Fibroblast of skin of left biceps (primary cell): ENCODE results near the gene VAV1.
"Not testable (repeated sequence)": the region's sequence is repeated elsewhere in the genome, so short reads cannot be mapped to it uniquely, and the experiment has no call there.

ENCODE experiments used
- DNase-seq, 2 experiments: peaks; one replicate each; pipeline ENCODE4 v3.0.0-alpha.2; 2013; ENCODE audit warnings: low read depth in 2 of 2

The VAV1 gene

GRCh38 chr19:6737873-6738786, 34.4 kb upstream of the VAV1 start:
- DNase-seq: peak; percentile 59 to 67

GRCh38 chr19:6738787-6739389, 33.6 kb upstream of the VAV1 start:
- DNase-seq: no peak

- peak; percentile 62 to 67 for DNase-seq
Measured at GRCh38 chr19:6739390-6739882, 33.1 kb upstream of the VAV1 start, which contains the start of gene TRIP10. Gene TRIP10 (plus strand): TSS chr19:6739680. CDS start chr19:6739762, 82 bp downstream.

DNA sequence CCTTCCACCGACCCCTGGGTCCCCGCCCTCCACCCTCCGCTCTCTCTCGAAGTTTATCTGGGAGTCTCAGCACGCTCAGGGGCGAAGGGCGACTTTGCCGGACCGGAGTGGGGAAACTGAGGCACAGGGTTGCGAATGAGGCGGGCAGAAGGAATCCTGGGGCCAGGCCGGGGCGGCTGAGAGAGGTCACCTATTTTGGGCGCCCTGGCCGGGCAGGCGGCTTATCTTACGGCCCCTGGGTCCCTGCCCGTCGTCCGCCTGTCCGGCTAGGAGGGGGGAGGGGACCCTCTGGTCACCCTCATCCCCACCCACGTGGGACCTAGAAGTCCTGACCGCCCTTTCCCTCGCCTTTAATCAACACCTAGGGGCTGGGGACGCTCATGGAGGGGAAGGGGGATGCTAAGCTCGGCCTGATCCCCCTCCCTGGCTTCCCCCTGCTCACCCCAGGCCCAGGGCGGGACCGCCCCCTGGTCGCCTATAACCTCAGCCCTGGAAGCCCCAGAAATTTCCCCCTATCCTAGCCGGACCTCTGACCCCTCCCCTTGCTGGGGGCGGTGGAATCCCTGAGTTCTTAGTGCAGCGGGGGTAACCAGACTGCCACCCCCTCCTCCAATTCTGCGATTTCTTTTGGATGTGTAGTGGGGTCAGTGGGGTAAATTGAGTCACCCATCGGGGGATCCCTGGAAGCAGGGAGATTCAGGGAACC, 32.5 kb upstream of the VAV1 start:
- DNase-seq: no peak

GRCh38 chr19:6740589-6741343, 31.7 kb upstream of the VAV1 start:
- DNase-seq: no peak

GRCh38 chr19:6743066-6743465, 29.4 kb upstream of the VAV1 start:
- DNase-seq: no peak

DNA sequence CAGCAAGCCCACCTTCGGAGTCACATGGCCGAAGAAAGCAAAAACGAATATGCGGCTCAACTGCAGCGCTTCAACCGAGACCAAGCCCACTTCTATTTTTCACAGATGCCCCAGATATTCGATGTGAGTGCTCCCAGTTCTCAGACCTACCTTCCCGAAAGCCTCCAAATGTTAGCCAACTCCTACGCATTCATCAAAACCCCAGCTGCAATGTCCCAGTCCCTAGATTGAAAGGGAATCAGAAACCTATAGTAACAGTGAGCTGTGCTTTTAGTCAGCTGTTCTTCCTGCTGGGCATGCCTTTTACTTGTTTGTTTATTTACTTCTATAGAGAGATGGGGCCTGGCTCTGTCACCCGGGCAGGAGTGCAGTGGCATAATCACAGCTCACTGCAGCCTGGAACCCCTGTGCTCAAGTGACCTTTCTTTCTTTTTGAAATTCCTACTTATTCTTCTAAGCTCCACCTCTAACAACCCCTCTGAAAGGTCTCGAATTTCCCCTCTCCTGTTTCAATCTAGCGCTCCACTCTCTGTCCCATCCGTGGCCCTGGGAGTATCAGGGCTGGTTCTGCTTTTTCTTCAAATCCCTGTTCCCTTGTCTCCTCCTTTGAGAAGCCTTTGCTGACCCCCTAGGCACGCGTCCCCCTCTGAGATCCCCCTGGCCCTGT, 28.7 kb upstream of the VAV1 start:
- DNase-seq: no peak

DNA sequence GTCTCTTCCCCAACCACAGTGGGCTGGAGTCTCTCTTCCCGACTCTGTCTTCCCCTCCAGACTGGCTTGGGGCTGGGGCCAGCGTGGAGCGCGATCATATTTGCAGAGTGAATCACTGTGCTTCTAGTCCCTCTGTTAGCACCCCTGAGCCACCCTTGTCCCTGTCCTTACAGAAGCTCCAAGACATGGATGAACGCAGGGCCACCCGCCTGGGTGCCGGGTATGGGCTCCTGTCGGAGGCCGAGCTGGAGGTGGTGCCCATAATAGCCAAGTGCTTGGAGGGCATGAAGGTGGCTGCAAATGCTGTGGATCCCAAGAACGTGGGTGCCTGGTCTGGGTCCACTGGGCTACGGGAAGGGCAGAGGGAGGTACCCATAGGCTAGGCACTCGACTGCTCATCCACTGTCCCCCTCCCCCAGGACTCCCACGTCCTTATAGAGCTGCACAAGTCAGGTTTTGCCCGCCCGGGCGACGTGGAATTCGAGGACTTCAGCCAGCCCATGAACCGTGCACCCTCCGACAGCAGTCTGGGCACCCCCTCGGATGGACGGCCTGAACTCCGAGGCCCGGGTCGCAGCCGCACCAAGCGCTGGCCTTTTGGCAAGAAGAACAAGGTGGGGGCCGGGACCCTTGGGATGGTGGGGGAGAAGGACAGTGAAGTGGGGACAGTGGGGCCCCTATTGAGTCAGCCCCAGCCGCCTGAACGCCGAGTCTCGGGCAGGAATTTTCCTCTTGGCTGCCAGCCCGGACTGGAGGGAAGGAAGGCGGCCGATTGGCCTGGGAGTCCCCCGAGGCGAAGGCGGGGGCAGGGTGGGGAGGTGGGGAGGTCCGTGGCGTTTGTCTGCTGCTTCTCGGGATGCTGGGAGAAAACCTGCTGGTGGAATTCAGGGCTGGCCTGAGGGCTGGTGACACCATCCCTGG, 27.9 kb upstream of the VAV1 start:
- peak in 1 of 2 experiments; percentile 34 for DNase-seq

DNA sequence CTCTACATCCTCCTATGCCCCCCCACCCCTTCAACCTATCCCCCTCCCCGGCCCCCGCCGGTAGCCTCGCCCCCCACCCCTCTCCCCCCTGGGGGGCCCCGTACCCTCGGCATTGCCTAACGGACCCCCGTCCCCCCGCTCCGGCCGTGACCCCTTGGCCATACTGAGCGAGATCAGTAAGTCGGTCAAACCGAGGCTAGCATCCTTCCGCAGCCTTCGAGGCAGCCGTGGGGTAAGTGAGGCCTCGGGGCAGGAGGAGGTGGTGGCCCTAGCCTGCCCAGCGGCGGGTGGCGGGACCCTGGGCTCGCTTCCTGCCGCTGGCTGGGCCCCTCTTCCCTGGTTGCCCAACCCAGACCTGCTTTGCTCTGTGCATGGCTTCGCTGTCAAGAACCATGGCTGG, 26.5 kb upstream of the VAV1 start:
- no peak for DNase-seq

DNA sequence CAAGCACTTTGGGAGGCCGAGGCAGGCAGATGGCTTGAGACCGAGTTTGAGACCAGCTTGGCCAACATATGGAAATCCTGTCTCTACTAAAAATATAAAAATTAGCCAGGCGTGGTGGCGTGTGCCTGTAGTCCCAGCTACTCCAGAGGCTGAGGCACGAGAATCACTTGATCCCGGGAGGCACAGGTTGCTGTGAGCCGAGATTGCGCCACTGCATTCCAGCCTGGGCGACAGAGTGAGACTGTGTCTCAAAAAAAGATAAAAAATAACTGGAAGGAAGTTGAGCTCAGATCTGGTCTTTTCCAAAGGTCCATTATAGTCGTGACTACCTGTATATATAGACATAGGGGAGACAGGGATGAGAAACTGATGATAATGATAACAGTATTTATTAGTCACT, 24.0 kb upstream of the VAV1 start:
- DNase-seq: not testable (repeated sequence)

GRCh38 chr19:6750062-6750461, 22.4 kb upstream of the VAV1 start:
- DNase-seq: no peak

DNA sequence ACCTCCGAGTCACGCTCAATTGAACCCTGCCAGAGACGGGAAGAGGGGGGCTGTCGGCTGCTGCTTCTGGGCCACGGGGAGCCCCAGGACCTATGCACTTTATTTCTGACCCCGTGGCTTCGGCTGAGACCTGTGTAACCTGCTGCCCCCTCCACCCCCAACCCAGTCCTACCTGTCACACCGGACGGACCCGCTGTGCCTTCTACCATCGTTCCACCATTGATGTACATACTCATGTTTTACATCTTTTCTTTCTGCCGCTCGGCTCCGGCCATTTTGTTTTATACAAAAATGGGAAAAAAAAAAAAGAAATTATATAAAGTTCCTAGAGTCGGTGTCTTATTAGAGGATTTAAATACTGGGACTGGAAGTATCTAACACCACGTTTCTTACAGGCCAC, 21.3 kb upstream of the VAV1 start:
- no peak for DNase-seq

- no peak for DNase-seq
Measured at GRCh38 chr19:6752256-6753177, 20.0 kb upstream of the VAV1 start.

GRCh38 chr19:6753178-6754031, 19.1 kb upstream of the VAV1 start:
- DNase-seq: no peak

GRCh38 chr19:6754136-6754535, 18.4 kb upstream of the VAV1 start:
- no peak for DNase-seq

- no peak for DNase-seq
Measured at GRCh38 chr19:6754653-6755463, 17.6 kb upstream of the VAV1 start.

- no peak for DNase-seq
Measured at GRCh38 chr19:6760606-6761005, 11.9 kb upstream of the VAV1 start.
